Measurements from ENCODE around the gene PRLHR.

Gene PRLHR

DNA sequence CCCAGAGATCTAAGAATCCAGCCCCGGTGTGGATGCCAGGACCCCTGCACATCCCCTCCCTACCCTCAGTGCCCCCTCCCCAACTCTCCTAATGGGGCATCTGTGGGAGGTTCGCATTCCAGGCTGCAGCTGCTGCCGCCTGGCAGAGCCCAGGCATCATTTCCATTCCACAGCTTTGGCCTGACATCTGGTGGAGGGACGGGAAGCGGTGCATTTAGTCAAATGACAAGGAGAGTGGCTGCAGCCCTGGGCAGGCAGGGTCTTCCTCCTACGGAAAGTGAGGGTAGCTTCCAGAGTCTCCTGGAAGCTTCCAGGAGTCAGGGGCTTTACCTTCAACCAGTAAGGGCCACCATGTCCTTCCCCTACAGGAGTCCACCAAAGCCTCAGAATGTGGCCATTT lies 30.8 kb downstream of the PRLHR start:
- peak; percentile 36 for DNase-seq (ENCODE audit: low read depth)
- no peak overlapping the region for H3K4me3 ChIP-seq (ENCODE audit: low read length)
- TF ChIP-seq, protein P1, sequence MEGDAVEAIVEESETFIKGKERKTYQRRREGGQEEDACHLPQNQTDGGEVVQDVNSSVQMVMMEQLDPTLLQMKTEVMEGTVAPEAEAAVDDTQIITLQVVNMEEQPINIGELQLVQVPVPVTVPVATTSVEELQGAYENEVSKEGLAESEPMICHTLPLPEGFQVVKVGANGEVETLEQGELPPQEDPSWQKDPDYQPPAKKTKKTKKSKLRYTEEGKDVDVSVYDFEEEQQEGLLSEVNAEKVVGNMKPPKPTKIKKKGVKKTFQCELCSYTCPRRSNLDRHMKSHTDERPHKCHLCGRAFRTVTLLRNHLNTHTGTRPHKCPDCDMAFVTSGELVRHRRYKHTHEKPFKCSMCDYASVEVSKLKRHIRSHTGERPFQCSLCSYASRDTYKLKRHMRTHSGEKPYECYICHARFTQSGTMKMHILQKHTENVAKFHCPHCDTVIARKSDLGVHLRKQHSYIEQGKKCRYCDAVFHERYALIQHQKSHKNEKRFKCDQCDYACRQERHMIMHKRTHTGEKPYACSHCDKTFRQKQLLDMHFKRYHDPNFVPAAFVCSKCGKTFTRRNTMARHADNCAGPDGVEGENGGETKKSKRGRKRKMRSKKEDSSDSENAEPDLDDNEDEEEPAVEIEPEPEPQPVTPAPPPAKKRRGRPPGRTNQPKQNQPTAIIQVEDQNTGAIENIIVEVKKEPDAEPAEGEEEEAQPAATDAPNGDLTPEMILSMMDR (conservative IDR thresholded peaks at IDR 0.05; ENCODE audit: low read length), result peak; percentile 40

- DNase-seq (ENCODE audit: low read depth), result no peak
- TF ChIP-seq, protein P1 (conservative IDR thresholded peaks at IDR 0.05; ENCODE audit: low read length), result no peak
- H3K4me3 ChIP-seq (ENCODE audit: low read length), result no peak overlapping the region
Observed at GRCh38 chr10:118564114-118564513, 31.3 kb downstream of the PRLHR start.

GRCh38 chr10:118563373-118563890 lies 32.0 kb downstream of the PRLHR start:
- DNase-seq (ENCODE audit: low read depth), result no peak
- no peak overlapping the region for H3K4me3 ChIP-seq (ENCODE audit: low read length)
- TF ChIP-seq, protein P1 (conservative IDR thresholded peaks at IDR 0.05; ENCODE audit: low read length), result no peak

DNA sequence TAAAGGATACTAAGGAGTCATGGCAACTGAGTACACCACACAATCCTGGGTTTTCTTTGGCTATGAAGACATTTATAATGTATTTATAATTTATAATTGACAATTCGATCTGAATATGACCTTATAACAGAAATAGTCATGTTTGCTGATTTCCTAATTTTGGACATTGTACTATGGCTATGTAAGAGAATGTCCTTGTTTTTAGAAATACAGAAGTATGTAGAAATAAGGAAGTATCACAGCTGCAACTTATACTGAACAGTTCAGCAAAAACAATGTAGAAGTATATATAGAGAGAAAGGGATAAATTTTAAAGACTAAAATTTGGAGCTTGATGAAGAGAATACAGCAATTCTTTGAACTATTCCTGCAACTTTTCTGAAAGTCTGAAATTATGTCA lies 32.6 kb downstream of the PRLHR start:
- TF ChIP-seq, protein P1 (conservative IDR thresholded peaks at IDR 0.05; ENCODE audit: low read length), result no peak
- DNase-seq (ENCODE audit: low read depth), result no peak

DNA sequence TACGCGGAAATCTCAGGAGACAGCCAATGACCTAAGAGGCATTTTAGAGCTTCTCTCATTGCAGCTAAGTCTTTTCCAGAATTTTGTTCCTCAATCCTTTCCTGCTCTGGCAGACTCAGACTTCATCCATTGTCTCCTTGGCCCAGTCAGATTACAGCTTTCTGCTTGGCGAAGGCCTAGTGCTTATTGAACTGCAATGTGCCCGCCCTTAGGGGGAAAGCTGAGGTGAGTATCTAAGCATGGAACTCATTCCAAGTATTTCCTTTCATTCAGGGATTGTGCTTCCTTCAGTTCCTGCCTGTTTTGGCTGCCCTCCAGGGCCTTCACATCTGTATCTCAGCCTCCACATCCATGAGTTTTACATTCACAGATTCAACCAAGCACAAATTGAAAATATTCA lies 37.5 kb downstream of the PRLHR start:
- TF ChIP-seq, protein P1 (conservative IDR thresholded peaks at IDR 0.05; ENCODE audit: low read length), result no peak
- no peak overlapping the region for H3K4me3 ChIP-seq (ENCODE audit: low read length)
- DNase-seq (ENCODE audit: low read depth), result no peak

More for the DNA sequence above, 32.6 kb downstream of the PRLHR start:
- H3K4me3 ChIP-seq (ENCODE audit: low read length), result no peak overlapping the region

DNA sequence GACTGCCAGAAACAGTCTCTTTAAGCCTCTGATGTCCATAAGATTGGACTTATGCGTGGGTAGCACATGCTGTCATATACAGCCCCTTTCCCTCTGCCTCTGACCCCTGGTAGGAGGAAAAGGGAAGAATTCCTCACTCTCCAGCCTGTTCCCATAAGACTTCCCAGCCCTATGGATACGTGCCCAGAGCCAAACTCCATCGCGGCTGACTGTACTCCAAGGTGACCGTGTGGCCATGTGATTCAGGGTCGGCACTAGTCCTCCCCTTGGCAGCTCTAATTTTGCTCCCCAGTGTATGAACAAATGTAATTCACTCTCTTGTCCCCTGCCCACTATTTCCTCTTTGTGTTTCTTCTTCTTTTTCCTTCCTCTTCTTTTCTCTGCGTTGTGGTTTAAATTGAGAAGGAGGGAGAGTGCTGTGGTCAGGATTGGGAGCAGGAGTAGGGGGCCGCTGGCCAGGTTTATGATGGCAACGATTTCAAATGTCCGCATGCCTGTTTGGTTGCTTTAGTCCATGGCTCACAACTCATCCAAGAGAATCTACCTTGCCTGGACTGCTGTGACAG lies 43.8 kb downstream of the PRLHR start:
- TF ChIP-seq, protein P1 (conservative IDR thresholded peaks at IDR 0.05; ENCODE audit: low read length), result no peak
- DNase-seq (ENCODE audit: low read depth), result no peak
- H3K4me3 ChIP-seq (ENCODE audit: low read length), result no peak overlapping the region

- TF ChIP-seq, protein P1 (conservative IDR thresholded peaks at IDR 0.05; ENCODE audit: low read length), result no peak
- H3K4me3 ChIP-seq (ENCODE audit: low read length), result no peak overlapping the region
- no peak for DNase-seq (ENCODE audit: low read depth)
Observed at GRCh38 chr10:118547282-118547681, 48.2 kb downstream of the PRLHR start.
